GM18517 (cell line): ENCODE results near the gene L3MBTL2.
"Not testable (repeated sequence)": the region's sequence is repeated elsewhere in the genome, so short reads cannot be mapped to it uniquely, and the experiment has no call there.

Experiments
- ATAC-seq: cut with Tn5 transposase; IDR thresholded peaks from one replicate; pipeline ENCODE4 v1.9.1; 2021; ENCODE audit warnings: mild to moderate bottlenecking, moderate library complexity; ENCODE audit not compliant: unreplicated experiment

Gene L3MBTL2

GRCh38 chr22:41204992-41205900 lies at the start of gene L3MBTL2:
Gene L3MBTL2, plus strand, starts transcription at chr22:41205312. Its CDS starts 51 bp downstream, at chr22:41205363.
- ATAC-seq = peak; percentile 94

DNA sequence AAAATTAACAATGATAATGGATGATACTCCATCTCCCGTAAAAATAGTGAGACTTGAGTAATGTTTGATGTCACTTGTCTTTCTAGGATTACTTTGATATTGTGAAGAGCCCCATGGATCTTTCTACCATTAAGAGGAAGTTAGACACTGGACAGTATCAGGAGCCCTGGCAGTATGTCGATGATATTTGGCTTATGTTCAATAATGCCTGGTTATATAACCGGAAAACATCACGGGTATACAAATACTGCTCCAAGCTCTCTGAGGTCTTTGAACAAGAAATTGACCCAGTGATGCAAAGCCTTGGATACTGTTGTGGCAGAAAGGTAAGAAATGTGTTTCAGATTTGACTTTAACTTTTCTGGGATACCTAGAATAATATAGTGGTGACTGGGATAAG lies 48.0 kb upstream of the L3MBTL2 start:
- no peak for ATAC-seq

DNA sequence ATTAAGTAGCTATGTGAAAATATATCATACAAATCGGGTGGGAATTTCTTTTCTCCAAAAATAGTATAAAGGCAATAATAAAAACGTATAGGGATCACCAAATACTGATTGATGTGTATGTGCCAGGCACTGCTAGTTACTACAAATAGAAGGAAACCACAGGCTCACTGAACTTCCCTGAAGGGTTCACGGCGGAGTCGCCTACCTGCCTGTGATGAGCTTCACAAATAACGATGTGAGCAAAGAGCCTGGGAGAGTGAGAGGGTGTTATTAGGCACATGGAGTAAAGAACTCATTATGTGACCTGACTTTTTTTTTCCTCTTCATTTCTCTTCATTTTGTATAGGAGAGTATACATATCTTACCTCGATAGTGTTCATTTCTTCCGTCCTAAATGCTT lies 36.0 kb upstream of the L3MBTL2 start:
- ATAC-seq = no peak

DNA sequence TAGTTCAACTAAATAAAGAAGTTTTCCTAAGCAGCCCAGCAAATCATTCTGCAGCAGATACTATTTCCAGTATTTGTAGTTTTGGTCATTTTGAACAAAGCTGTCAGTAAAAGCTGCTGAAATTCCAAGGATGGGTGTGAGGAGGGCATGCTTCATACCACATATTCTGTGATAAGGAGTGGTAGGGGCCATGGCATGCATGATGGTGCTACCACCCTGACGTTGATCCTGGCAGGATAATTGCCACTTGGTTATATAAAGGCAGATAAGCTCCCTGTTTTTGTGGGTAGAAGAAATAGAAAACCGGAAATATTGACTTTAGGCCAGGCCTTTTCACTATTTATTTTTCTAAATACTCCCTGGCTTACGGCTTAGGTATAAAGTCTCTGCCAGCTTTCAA lies 33.1 kb upstream of the L3MBTL2 start:
- no peak for ATAC-seq

- ATAC-seq = no peak
These were observed 29.6 kb upstream of the L3MBTL2 start for GRCh38 chr22:41175546-41175945.

DNA sequence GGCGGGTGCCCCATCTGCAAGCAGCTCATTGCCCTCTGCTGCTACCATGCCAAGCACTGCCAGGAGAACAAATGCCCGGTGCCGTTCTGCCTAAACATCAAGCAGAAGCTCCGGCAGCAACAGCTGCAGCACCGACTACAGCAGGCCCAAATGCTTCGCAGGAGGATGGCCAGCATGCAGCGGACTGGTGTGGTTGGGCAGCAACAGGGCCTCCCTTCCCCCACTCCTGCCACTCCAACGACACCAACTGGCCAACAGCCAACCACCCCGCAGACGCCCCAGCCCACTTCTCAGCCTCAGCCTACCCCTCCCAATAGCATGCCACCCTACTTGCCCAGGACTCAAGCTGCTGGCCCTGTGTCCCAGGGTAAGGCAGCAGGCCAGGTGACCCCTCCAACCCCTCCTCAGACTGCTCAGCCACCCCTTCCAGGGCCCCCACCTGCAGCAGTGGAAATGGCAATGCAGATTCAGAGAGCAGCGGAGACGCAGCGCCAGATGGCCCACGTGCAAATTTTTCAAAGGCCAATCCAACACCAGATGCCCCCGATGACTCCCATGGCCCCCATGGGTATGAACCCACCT lies 28.0 kb upstream of the L3MBTL2 start:
- no peak for ATAC-seq

- ATAC-seq = no peak
These were observed 27.3 kb upstream of the L3MBTL2 start for GRCh38 chr22:41177622-41178424.

- no peak for ATAC-seq
These were observed 26.6 kb upstream of the L3MBTL2 start for GRCh38 chr22:41178425-41178975.

DNA sequence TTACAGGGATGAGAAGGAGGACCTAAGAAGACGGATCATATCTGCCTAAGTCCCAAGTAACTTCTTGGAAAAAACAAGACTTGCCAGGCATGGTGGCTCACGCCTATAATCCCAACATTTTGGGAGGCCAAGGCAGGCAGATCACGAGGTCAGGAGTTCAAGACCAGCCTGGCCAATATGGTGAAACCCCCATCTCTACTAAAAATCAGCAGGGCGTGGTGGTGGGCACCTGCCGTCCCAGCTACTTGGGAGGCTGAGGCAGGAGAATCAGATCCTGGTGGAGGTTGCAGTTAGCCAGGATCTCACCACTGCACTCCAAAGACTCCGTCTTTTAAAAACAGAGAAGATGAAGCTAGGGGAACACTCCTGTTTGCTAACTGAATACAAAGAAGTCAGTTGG lies 24.8 kb upstream of the L3MBTL2 start:
- not testable (repeated sequence) for ATAC-seq

- no peak for ATAC-seq
These were observed 24.2 kb upstream of the L3MBTL2 start for GRCh38 chr22:41180926-41181325.

DNA sequence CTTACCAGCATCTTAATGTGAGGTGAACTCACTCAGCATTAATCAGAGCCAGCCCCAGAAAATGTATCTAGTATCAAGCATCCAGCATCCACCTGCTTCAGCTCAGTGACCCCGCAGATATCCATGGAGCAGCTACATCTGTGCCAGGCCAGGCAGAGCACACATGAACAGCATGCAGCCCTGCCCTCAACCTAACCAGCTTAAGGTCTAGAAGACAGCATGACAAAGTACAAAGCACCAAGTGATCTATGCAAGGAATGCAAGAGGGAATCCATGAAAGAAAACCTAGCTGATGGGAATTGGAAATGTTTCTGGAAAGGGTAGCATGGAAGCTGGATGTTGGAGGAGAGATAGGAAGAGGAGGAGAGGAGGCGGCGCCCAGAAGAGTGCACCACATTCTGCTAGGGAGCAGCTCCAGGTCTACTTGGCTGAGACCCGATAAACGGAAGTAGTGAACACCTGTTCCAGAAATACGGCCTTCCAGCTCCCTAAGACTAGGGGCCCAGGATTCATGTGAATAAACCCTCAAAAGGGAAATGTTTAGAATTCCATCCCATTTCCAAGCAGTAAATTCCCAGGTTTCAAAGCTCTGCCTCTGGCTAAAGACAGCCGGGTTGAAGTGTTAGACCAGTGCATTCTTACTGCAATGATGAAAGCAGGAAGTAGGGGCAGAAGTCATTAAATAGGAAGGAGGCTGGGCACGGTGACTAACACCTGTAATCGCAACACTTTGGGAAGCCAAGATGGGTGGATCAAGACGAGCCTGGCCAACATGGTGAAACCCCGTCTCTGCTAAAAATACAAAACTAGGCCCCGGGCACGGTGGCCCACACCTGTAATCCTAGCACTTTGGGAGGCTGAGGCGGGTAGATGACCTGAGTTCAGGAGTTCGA lies 23.5 kb upstream of the L3MBTL2 start:
- ATAC-seq = no peak

DNA sequence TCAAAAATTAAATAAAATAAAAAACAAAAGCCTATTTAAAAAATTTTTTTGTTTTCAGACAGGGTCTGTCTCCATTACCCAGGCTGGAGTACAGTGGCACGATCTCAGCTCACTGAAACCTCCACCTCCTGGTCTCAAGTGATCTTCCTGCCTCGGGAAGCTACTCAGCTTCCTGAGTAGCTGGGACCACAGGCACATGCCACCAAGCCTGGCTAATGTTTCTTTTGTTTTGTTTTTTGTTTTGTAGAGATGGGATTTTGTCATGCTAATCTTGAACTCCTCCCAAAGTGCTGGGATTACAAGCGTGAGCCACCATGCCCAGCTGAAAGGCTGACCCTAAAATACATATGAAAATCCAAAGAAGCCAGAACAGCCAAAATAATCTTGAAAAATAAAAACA lies 20.4 kb upstream of the L3MBTL2 start:
- no peak for ATAC-seq

DNA sequence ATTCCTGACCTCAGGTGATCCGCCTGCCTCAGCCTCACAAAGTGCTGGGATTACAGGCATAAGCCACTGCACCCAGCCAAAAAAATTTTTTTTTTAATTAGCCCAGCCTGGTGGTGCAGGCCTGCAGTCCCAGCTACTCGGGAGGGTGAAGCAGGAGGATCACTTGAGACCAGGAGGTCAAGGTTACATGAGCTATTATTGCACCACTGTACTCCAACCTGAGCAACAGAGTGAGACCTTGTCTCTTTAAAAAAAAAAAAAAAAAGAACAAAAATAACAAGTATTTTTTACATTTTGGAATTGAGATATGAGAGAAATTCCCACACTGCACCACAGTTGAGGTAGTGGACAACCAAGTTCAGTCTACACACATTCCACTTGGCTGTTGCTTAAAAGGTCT lies 13.6 kb upstream of the L3MBTL2 start:
- no peak for ATAC-seq

- ATAC-seq = no peak
These were observed 11.3 kb upstream of the L3MBTL2 start for GRCh38 chr22:41193829-41194228.

GRCh38 chr22:41197038-41197972 lies 7.8 kb upstream of the L3MBTL2 start:
- no peak for ATAC-seq

DNA sequence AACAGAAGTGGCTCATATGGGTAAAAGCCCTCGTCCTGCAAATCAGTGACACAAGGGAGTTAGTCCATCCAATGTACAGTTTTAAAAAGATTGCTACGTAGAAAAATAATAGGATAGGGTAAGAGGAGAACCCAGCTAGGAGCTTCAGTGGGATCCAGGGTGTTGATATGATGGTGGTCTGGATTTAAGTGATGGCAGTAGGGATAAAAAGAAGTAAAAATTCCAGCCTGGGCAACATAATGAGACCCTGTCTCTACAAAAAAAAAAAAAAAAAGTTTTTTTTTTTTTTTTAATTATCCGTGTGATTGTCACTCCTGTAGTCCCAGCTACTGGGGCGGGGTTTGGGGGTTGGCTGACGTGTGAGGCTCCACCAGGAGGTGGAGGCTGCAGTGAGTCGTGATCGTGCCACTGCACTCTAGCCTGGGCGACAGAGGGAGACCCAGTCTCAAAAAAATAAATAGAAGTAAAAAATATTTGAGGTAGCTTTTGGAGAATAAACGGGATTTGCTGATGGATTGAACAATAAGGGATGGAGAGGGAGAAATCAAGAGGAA lies 7.0 kb upstream of the L3MBTL2 start:
- ATAC-seq = no peak

- no peak for ATAC-seq
These were observed 4.0 kb upstream of the L3MBTL2 start for GRCh38 chr22:41201141-41201540.

- ATAC-seq = no peak
These were observed 2.0 kb upstream of the L3MBTL2 start for GRCh38 chr22:41203118-41203517.

- no peak for ATAC-seq
These were observed 1.0 kb upstream of the L3MBTL2 start for GRCh38 chr22:41204066-41204465.
